A549 (cell line): Measurements from ENCODE around the gene CLASP1.

ENCODE experiments used
- CTCF ChIP-seq: fragments of >200 bp; sonication (Bioruptor Twin); formaldehyde crosslinking; IDR thresholded peaks from 3 replicates; pipeline ENCODE4 v1.5.1; 2016
- EP300 ChIP-seq, 2 experiments: fragments of >200 bp; sonication (Bioruptor Twin); formaldehyde crosslinking; IDR thresholded peaks; 2 replicates in 1 of 2; 3 replicates in 1 of 2; pipeline ENCODE4 v1.6.1; 2016 to 2017
- KDM1A ChIP-seq: fragments of 200-600 bp; sonication (generic); IDR thresholded peaks from 2 replicates; pipeline ENCODE4 v1.6.1; 2016; ENCODE audit warnings: low read depth, mild to moderate bottlenecking
- POLR2A ChIP-seq: IDR thresholded peaks from 2 replicates; pipeline ENCODE4 v1.6.1; 2012; ENCODE audit warnings: mild to moderate bottlenecking, low read length
- POLR2AphosphoS2 ChIP-seq: conservative IDR thresholded peaks from 2 replicates; pipeline ENCODE4 v1.6.1; 2012; ENCODE audit warnings: low read length, improper control_type of control experiment, inconsistent platforms
- TF ChIP-seq, protein P1 (sequence below): IDR thresholded peaks from 2 replicates; pipeline ENCODE4 v1.6.1; 2012
- TF ChIP-seq, protein P2 (sequence below): IDR thresholded peaks from 2 replicates; pipeline ENCODE4 v1.6.1; 2012; ENCODE audit warnings: low read depth, borderline replicate concordance

DNA sequence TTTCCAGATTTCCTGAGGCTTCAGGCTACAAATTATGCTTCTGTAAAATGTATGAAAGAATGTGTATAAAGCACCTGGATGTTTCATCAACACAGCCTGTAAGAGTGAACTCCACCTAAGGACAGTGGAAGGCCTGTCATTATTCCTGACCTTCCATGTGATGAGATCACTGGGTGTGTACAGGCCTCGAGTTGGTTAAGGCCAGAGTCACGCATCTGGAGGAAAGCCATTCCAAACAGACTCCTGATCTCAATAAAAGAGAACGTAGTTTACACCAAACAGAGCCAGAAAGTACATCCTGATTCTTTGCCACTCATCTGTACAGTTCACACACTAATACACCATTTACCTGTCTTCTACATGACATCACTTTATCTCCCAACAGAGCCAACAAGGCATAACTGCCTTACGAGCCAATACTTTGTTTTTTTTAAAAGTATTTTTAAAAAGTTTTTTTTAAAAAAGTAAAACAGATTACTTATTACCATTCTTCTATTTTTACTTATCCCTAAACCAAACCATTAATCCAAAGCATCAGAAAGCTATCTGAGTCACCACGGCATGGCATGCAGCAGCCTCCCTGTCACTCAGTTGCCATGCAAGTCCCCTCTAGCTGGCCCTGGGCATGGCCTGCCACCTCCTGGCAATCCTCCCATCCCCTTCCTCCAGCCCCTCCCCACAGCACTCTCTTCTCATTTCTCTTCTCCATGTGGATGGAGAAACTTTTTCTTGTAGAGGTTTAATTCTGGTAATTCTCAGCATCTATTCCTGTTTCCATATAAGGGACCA is 285.4 kb downstream of the CLASP1 start:
- TF ChIP-seq CTCF (no peak), EP300 (IDR thresholded peaks at IDR 0.05) (no peak), KDM1A (no peak), POLR2AphosphoS2 (no peak), POLR2A (no peak)
- TF ChIP-seq, protein P1, sequence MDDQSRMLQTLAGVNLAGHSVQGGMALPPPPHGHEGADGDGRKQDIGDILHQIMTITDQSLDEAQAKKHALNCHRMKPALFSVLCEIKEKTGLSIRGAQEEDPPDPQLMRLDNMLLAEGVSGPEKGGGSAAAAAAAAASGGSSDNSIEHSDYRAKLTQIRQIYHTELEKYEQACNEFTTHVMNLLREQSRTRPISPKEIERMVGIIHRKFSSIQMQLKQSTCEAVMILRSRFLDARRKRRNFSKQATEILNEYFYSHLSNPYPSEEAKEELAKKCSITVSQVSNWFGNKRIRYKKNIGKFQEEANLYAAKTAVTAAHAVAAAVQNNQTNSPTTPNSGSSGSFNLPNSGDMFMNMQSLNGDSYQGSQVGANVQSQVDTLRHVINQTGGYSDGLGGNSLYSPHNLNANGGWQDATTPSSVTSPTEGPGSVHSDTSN, result no peak
- TF ChIP-seq, protein P2, sequence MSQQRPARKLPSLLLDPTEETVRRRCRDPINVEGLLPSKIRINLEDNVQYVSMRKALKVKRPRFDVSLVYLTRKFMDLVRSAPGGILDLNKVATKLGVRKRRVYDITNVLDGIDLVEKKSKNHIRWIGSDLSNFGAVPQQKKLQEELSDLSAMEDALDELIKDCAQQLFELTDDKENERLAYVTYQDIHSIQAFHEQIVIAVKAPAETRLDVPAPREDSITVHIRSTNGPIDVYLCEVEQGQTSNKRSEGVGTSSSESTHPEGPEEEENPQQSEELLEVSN, result no peak
